SK-N-SH treated with all-trans-retinoic acid at 6 μM for 48 hours (cell line): ENCODE data around the gene PBRM1.

ENCODE experiments used
- ATAC-seq: fragments of 200-7000 bp; cut with Tn5 transposase; 3 replicates; pipeline ENCODE4 v1.9.1; 2020; ENCODE audit warnings: mild to moderate bottlenecking, moderate library complexity
- ARNTL ChIP-seq: fragments of 450-650 bp; formaldehyde crosslinking; IDR thresholded peaks from 2 replicates; pipeline ENCODE4 v1.5.0; 2020; ENCODE audit warnings: low read depth, mild to moderate bottlenecking, moderate library complexity, borderline replicate concordance
- BACH2 ChIP-seq: fragments of 250-450 bp; sonication (Bioruptor Pico); IDR thresholded peaks from 2 replicates; pipeline ENCODE4 v1.9.0; 2021; ENCODE audit warnings: mild to moderate bottlenecking, borderline replicate concordance
- CSDC2 ChIP-seq: fragments of 250-450 bp; sonication (Bioruptor Pico); IDR thresholded peaks from 2 replicates; pipeline ENCODE4 v1.5.0; 2020; ENCODE audit warnings: mild to moderate bottlenecking, moderate library complexity
- ESRRG ChIP-seq: fragments of 250-450 bp; sonication (Bioruptor Pico); IDR thresholded peaks from 2 replicates; pipeline ENCODE4 v1.6.1; 2021; ENCODE audit warnings: mild to moderate bottlenecking
- GLIS3 ChIP-seq: fragments of 250-450 bp; sonication (Bioruptor Pico); IDR thresholded peaks from 2 replicates; pipeline ENCODE4 v1.5.0; 2020; ENCODE audit warnings: mild to moderate bottlenecking, moderate library complexity
- ISL1 ChIP-seq: fragments of 250-450 bp; sonication (Bioruptor Pico); IDR thresholded peaks from 2 replicates; pipeline ENCODE4 v2.1.2; 2022; ENCODE audit warnings: mild to moderate bottlenecking, moderate library complexity
- OSR1 ChIP-seq: fragments of 250-450 bp; sonication (Bioruptor Pico); IDR thresholded peaks from 2 replicates; pipeline ENCODE4 v1.8.0; 2022; ENCODE audit warnings: moderate library complexity, mild to moderate bottlenecking, inconsistent platforms
- PPARA ChIP-seq: fragments of 250-450 bp; sonication (Bioruptor Pico); IDR thresholded peaks from 2 replicates; pipeline ENCODE4 v1.5.0; 2020; ENCODE audit warnings: mild to moderate bottlenecking, borderline replicate concordance
- RARB ChIP-seq: fragments of 250-450 bp; sonication (Bioruptor Pico); IDR thresholded peaks from 2 replicates; pipeline ENCODE4 v1.8.0; 2021; ENCODE audit warnings: mild to moderate bottlenecking, moderate library complexity
- SNAI2 ChIP-seq: fragments of 250-450 bp; sonication (Bioruptor Pico); IDR thresholded peaks from 2 replicates; pipeline ENCODE4 v1.5.0; 2020; ENCODE audit warnings: mild to moderate bottlenecking, moderate library complexity
- TCF4 ChIP-seq: fragments of 250-450 bp; sonication (Bioruptor Pico); IDR thresholded peaks from 2 replicates; pipeline ENCODE4 v1.8.0; 2021; ENCODE audit warnings: mild to moderate bottlenecking, moderate library complexity, borderline replicate concordance
- TOX ChIP-seq: fragments of 250-450 bp; sonication (Bioruptor Pico); IDR thresholded peaks from 2 replicates; pipeline ENCODE4 v1.8.0; 2021; ENCODE audit warnings: mild to moderate bottlenecking, moderate library complexity, borderline replicate concordance
- ZC3H10 ChIP-seq: fragments of 250-450 bp; sonication (Bioruptor Pico); IDR thresholded peaks from 2 replicates; pipeline ENCODE4 v1.5.1; 2021; ENCODE audit warnings: mild to moderate bottlenecking, moderate library complexity
- ZFP3 ChIP-seq: fragments of 250-450 bp; sonication (Bioruptor Pico); IDR thresholded peaks from 2 replicates; pipeline ENCODE4 v1.5.0; 2020; ENCODE audit warnings: mild to moderate bottlenecking, moderate library complexity
- ZFP30 ChIP-seq: fragments of 450-650 bp; formaldehyde crosslinking; IDR thresholded peaks from 2 replicates; pipeline ENCODE4 v1.5.0; 2022; ENCODE audit warnings: mild to moderate bottlenecking, moderate library complexity
- ZNF565 ChIP-seq: fragments of 450-650 bp; formaldehyde crosslinking; conservative IDR thresholded peaks from 2 replicates; pipeline ENCODE4 v1.5.0; 2020; ENCODE audit warnings: low read depth, mild to moderate bottlenecking, moderate library complexity
- ZNF8 ChIP-seq: fragments of 450-650 bp; formaldehyde crosslinking; IDR thresholded peaks from 2 replicates; pipeline ENCODE4 v1.5.0; 2020; ENCODE audit warnings: mild to moderate bottlenecking, moderate library complexity
- TF ChIP-seq, protein P1 (sequence below): fragments of 250-450 bp; sonication (Bioruptor Pico); IDR thresholded peaks from 2 replicates; pipeline ENCODE4 v1.8.0; 2020; ENCODE audit warnings: mild to moderate bottlenecking, moderate library complexity, borderline replicate concordance
- TF ChIP-seq, protein P2 (sequence below): fragments of 250-450 bp; sonication (Bioruptor Pico); IDR thresholded peaks from 2 replicates; pipeline ENCODE4 v1.8.0; 2021; ENCODE audit warnings: low read depth, mild to moderate bottlenecking, moderate library complexity, borderline replicate concordance
- TF ChIP-seq, protein P3 (sequence below): fragments of 250-450 bp; sonication (Bioruptor Pico); IDR thresholded peaks from 2 replicates; pipeline ENCODE4 v1.5.0; 2020; ENCODE audit warnings: mild to moderate bottlenecking, moderate library complexity
- TF ChIP-seq, protein P4 (sequence below): fragments of 250-450 bp; sonication (Bioruptor Pico); IDR thresholded peaks from 2 replicates; pipeline ENCODE4 v1.5.1; 2020; ENCODE audit warnings: low read depth, mild to moderate bottlenecking, moderate library complexity

PBRM1 gene

DNA sequence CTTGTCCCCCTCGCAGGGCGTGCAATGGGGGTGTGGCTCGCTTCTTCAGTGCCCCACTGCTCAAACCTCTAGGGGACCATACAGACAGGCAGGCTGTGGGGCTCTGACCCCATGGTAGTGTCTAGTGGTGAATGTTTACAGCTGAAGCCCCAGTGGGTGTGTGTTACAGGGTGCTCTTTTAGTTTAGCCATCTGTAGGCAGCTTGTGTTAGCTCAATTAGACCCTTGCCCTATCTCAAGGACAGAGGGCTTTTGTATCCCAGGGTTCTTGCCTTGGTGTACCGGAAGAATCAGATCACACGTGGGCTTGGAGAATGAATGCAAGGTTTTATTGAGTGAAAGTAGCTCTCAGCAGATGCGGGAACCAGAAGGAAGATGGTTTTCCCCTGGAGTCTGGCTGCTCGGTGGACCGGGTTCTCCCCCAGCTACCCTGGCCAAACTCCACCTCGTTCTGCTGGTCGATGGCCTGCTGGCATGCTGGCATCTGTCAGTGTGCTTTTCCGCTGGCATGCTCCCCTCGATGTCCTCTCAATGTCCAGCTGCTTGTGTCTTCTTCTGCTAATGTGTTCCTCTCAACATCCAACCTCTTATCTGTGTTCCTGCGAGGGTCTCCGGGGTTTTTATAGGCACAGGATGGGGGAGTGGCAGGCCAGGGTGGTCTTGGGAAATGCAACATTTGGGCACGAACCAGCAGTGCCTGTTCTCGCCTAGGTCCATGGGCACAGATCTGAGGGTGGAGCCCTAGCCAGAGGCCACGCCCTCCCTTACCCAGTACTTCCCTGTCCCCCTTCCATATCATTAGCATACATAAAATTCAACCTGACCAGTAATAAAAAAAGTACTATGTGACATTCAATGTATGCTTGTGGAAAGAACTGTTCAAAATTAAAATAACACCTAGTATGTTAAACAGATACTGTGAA lies 26.8 kb upstream of the PBRM1 start:
- ATAC-seq = no peak
- TF ChIP-seq TOX (CRISPR knock-in tag) = no peak
- no peak for TF ChIP-seq SNAI2 (CRISPR knock-in tag)
- no peak for TF ChIP-seq GLIS3
- no peak for TF ChIP-seq CSDC2 (CRISPR knock-in tag)
- TF ChIP-seq RARB (CRISPR knock-in tag) = no peak
- TF ChIP-seq, protein P1, sequence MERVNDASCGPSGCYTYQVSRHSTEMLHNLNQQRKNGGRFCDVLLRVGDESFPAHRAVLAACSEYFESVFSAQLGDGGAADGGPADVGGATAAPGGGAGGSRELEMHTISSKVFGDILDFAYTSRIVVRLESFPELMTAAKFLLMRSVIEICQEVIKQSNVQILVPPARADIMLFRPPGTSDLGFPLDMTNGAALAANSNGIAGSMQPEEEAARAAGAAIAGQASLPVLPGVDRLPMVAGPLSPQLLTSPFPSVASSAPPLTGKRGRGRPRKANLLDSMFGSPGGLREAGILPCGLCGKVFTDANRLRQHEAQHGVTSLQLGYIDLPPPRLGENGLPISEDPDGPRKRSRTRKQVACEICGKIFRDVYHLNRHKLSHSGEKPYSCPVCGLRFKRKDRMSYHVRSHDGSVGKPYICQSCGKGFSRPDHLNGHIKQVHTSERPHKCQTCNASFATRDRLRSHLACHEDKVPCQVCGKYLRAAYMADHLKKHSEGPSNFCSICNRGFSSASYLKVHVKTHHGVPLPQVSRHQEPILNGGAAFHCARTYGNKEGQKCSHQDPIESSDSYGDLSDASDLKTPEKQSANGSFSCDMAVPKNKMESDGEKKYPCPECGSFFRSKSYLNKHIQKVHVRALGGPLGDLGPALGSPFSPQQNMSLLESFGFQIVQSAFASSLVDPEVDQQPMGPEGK (CRISPR knock-in tag) = no peak
- TF ChIP-seq ESRRG (CRISPR knock-in tag) = no peak
- no peak for TF ChIP-seq ZFP30 (CRISPR knock-in tag)
- TF ChIP-seq, protein P2, sequence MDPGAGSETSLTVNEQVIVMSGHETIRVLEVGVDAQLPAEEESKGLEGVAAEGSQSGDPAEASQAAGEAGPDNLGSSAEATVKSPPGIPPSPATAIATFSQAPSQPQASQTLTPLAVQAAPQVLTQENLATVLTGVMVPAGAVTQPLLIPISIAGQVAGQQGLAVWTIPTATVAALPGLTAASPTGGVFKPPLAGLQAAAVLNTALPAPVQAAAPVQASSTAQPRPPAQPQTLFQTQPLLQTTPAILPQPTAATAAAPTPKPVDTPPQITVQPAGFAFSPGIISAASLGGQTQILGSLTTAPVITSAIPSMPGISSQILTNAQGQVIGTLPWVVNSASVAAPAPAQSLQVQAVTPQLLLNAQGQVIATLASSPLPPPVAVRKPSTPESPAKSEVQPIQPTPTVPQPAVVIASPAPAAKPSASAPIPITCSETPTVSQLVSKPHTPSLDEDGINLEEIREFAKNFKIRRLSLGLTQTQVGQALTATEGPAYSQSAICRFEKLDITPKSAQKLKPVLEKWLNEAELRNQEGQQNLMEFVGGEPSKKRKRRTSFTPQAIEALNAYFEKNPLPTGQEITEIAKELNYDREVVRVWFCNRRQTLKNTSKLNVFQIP (CRISPR knock-in tag) = no peak
- no peak for TF ChIP-seq ZNF565 (CRISPR knock-in tag)
- TF ChIP-seq ARNTL = no peak
- TF ChIP-seq, protein P3, sequence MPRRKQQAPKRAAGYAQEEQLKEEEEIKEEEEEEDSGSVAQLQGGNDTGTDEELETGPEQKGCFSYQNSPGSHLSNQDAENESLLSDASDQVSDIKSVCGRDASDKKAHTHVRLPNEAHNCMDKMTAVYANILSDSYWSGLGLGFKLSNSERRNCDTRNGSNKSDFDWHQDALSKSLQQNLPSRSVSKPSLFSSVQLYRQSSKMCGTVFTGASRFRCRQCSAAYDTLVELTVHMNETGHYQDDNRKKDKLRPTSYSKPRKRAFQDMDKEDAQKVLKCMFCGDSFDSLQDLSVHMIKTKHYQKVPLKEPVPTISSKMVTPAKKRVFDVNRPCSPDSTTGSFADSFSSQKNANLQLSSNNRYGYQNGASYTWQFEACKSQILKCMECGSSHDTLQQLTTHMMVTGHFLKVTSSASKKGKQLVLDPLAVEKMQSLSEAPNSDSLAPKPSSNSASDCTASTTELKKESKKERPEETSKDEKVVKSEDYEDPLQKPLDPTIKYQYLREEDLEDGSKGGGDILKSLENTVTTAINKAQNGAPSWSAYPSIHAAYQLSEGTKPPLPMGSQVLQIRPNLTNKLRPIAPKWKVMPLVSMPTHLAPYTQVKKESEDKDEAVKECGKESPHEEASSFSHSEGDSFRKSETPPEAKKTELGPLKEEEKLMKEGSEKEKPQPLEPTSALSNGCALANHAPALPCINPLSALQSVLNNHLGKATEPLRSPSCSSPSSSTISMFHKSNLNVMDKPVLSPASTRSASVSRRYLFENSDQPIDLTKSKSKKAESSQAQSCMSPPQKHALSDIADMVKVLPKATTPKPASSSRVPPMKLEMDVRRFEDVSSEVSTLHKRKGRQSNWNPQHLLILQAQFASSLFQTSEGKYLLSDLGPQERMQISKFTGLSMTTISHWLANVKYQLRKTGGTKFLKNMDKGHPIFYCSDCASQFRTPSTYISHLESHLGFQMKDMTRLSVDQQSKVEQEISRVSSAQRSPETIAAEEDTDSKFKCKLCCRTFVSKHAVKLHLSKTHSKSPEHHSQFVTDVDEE = no peak
- TF ChIP-seq ZNF8 (CRISPR knock-in tag) = no peak
- no peak for TF ChIP-seq ZFP3
- no peak for TF ChIP-seq TCF4 (CRISPR knock-in tag)
- no peak for TF ChIP-seq ISL1 (CRISPR knock-in tag)
- TF ChIP-seq ZC3H10 = no peak
- no peak for TF ChIP-seq OSR1 (CRISPR knock-in tag)
- TF ChIP-seq, protein P4, sequence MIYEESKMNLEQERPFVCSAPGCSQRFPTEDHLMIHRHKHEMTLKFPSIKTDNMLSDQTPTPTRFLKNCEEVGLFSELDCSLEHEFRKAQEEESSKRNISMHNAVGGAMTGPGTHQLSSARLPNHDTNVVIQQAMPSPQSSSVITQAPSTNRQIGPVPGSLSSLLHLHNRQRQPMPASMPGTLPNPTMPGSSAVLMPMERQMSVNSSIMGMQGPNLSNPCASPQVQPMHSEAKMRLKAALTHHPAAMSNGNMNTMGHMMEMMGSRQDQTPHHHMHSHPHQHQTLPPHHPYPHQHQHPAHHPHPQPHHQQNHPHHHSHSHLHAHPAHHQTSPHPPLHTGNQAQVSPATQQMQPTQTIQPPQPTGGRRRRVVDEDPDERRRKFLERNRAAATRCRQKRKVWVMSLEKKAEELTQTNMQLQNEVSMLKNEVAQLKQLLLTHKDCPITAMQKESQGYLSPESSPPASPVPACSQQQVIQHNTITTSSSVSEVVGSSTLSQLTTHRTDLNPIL (CRISPR knock-in tag) = no peak

DNA sequence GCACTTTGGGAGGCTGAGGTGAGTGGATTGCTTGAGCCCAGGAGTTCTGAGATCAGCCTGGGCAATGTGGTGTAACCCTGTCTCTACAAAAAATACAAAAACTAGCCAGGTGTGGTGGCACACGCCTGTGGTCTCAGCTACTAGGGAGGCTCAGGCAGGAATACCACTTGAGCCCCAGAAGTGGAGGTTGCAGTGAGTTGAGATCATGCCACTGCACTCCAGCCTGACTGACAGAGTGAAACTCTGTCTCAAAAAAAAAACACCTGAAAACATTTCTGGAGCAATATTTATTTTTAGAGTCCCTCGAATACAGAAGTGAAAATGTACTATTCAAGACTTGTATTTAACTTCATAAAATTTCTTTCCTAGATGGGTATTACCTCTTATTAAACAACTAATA lies 24.8 kb upstream of the PBRM1 start:
- no peak for ATAC-seq
- TF ChIP-seq PPARA = no peak
- TF ChIP-seq, protein P3 = no peak
- TF ChIP-seq, protein P2 (CRISPR knock-in tag) = no peak
- TF ChIP-seq, protein P1 (CRISPR knock-in tag) = no peak
- TF ChIP-seq ZFP30 (CRISPR knock-in tag) = no peak
- TF ChIP-seq ZFP3 = no peak
- TF ChIP-seq ZNF565 (CRISPR knock-in tag) = no peak
- TF ChIP-seq ESRRG (CRISPR knock-in tag) = no peak
- TF ChIP-seq RARB (CRISPR knock-in tag) = no peak
- no peak for TF ChIP-seq BACH2 (CRISPR knock-in tag)
- TF ChIP-seq, all 23 proteins: peak for 0
